GM12878 (cell line): Measurements from ENCODE around the gene ARID3A. TPM values are rescaled to one million over a fixed set of nuclear protein-coding genes. Genes with fewer than 3 reads are reported as not detected.

Experiments
- ATAC-seq: fragments of 200-7000 bp; cut with Tn5 transposase; 3 replicates; pipeline ENCODE4 v1.9.1; 2020; ENCODE audit warnings: mild to moderate bottlenecking, moderate library complexity
- BruUV-seq: library from RNA; stranded (reverse); fragments of 400-500 nt; replicated peaks from 2 replicates; lab custom pipeline; 2021; lab: Mats Ljungman, UMichigan
- CTCF ChIA-PET: fragments of 300-600 bp; sonication (Branson Sonifier 250); formaldehyde crosslinking; extraction: SDS; loops from one replicate; lab custom pipeline; 2021; ENCODE audit warnings: inconsistent platforms; lab: Yijun Ruan, JAX
- POLR2A ChIA-PET: fragments of 350-600 bp; formaldehyde crosslinking; extraction: SDS; loops from one replicate; lab custom pipeline; 2021; ENCODE audit warnings: inconsistent platforms; lab: Charles Lee
- RAD21 ChIA-PET: fragments of 300-600 bp; sonication (Branson Sonifier 250); formaldehyde crosslinking; loops from one replicate; lab custom pipeline; 2023; ENCODE audit warnings: antibody characterized with exemption; ENCODE audit not compliant: unreplicated experiment; lab: Charles Lee
- SMC1A ChIA-PET: fragments of 300-600 bp; sonication (Branson Sonifier 250); formaldehyde crosslinking; loops from one replicate; lab custom pipeline; 2023; ENCODE audit not compliant: unreplicated experiment, uncharacterized antibody; lab: Charles Lee
- DNase-seq: peaks from one replicate; pipeline ENCODE4 v3.0.0-alpha.2; 2011; ENCODE audit warnings: low read depth, low spot score
- FAIRE-seq: peaks from 3 replicates; lab custom pipeline; 2011; peaks lifted over from hg19 to GRCh38; lab: Jason Lieb, UNC
- H2AFZ ChIP-seq: 2 replicates; pipeline ENCODE4 v1.6.0; 2011; ENCODE audit warnings: low read depth, low read length, control low read depth; ENCODE audit not compliant: control insufficient read depth
- H3K27ac ChIP-seq: 2 replicates; pipeline ENCODE4 v1.5.1; 2011; ENCODE audit warnings: control low read depth; ENCODE audit not compliant: control insufficient read depth, insufficient read depth
- H3K27me3 ChIP-seq, 2 experiments: replicated peaks in 1 of 2; 2 replicates each; pipeline versions ENCODE4 v1.6.0 to v1.6.1; 2011; ENCODE audit warnings: low read length in 1 of 2; ENCODE audit not compliant: control insufficient read depth in 2 of 2, insufficient read depth in 2 of 2
- H3K36me3 ChIP-seq, 2 experiments: 2 replicates each; pipeline ENCODE4 v1.5.1; 2011; ENCODE audit warnings: low read length in 1 of 2; ENCODE audit not compliant: control insufficient read depth in 2 of 2, insufficient read depth in 2 of 2
- H3K4me1 ChIP-seq: 2 replicates; pipeline ENCODE4 v1.6.1; 2011; ENCODE audit warnings: mild to moderate bottlenecking, low read length, moderate library complexity, mixed read lengths; ENCODE audit not compliant: control insufficient read depth, insufficient read depth
- H3K4me2 ChIP-seq: 2 replicates; pipeline ENCODE4 v1.6.0; 2011; ENCODE audit warnings: control low read depth; ENCODE audit not compliant: control insufficient read depth, insufficient read depth
- H3K4me3 ChIP-seq: fragments of 200-600 bp; sonication (generic); 2 replicates; pipeline ENCODE4 v1.5.1; 2016
- H3K79me2 ChIP-seq: 2 replicates; pipeline ENCODE4 v1.6.0; 2011; ENCODE audit warnings: low read length; ENCODE audit not compliant: control insufficient read depth, insufficient read depth
- H3K9ac ChIP-seq: 2 replicates; pipeline ENCODE4 v1.8.0; 2011; ENCODE audit warnings: low read length, control low read depth, mixed read lengths; ENCODE audit not compliant: control insufficient read depth, insufficient read depth
- H3K9me3 ChIP-seq: replicated peaks from 3 replicates; pipeline ENCODE4 v1.5.1; 2011; ENCODE audit warnings: mild to moderate bottlenecking, low read length; ENCODE audit not compliant: control insufficient read depth, insufficient read depth
- H4K20me1 ChIP-seq: 2 replicates; pipeline ENCODE4 v1.6.0; 2011; ENCODE audit not compliant: control insufficient read depth, insufficient read depth
- BCL11A ChIP-seq: IDR thresholded peaks from 2 replicates; pipeline ENCODE4 v1.6.1; 2011; ENCODE audit warnings: low read depth, low read length
- CHD2 ChIP-seq: IDR thresholded peaks from 2 replicates; pipeline ENCODE4 v1.6.1; 2011; ENCODE audit warnings: low read depth, low read length, improper control_type of control experiment, borderline replicate concordance
- GATAD2B ChIP-seq: fragments of 450-650 bp; conservative IDR thresholded peaks from 2 replicates; pipeline ENCODE4 v1.6.1; 2017; ENCODE audit warnings: low read depth, mild to moderate bottlenecking, moderate library complexity
- KAT2A ChIP-seq: conservative IDR thresholded peaks from 2 replicates; pipeline ENCODE4 v1.6.1; 2011; ENCODE audit warnings: low read depth, low read length; ENCODE audit not compliant: control insufficient read depth
- MYB ChIP-seq: fragments of 150-350 bp; IDR thresholded peaks from 2 replicates; pipeline ENCODE4 v1.6.1; 2014; ENCODE audit warnings: mild to moderate bottlenecking, low read depth, low read length, borderline replicate concordance
- NBN ChIP-seq: fragments of 450-650 bp; IDR thresholded peaks from 2 replicates; pipeline ENCODE4 v1.6.1; 2016
- NFYB ChIP-seq: IDR thresholded peaks from 2 replicates; pipeline ENCODE4 v1.6.1; 2011; ENCODE audit warnings: low read depth, mild to moderate bottlenecking, low read length, improper control_type of control experiment, moderate library complexity; ENCODE audit not compliant: insufficient read depth
- PML ChIP-seq: IDR thresholded peaks from 2 replicates; pipeline ENCODE4 v1.6.1; 2012; ENCODE audit warnings: low read length, inconsistent platforms
- POU2F2 ChIP-seq: IDR thresholded peaks from 3 replicates; pipeline ENCODE4 v1.6.1; 2011; ENCODE audit warnings: low read depth, mild to moderate bottlenecking, low read length, borderline replicate concordance
- RAD21 ChIP-seq: IDR thresholded peaks from 2 replicates; pipeline ENCODE4 v1.6.1; 2011; ENCODE audit warnings: mild to moderate bottlenecking, low read depth, low read length, moderate library complexity; ENCODE audit not compliant: insufficient read depth
- RBBP5 ChIP-seq: fragments of 200-600 bp; sonication (generic); conservative IDR thresholded peaks from 2 replicates; pipeline ENCODE4 v1.6.1; 2016
- RELA ChIP-seq: fragments of 450-650 bp; IDR thresholded peaks from 2 replicates; pipeline ENCODE4 v1.8.0; 2014; ENCODE audit warnings: borderline replicate concordance; ENCODE audit not compliant: partially characterized antibody
- REST ChIP-seq: IDR thresholded peaks from 2 replicates; pipeline ENCODE4 v1.6.1; 2012; ENCODE audit warnings: mild to moderate bottlenecking, low read depth, low read length
- SMC3 ChIP-seq: IDR thresholded peaks from 2 replicates; pipeline ENCODE4 v1.6.1; 2011; ENCODE audit warnings: low read length, improper control_type of control experiment, borderline replicate concordance
- STAT1 ChIP-seq: fragments of 450-650 bp; conservative IDR thresholded peaks from 2 replicates; pipeline ENCODE4 v1.6.1; 2014; ENCODE audit warnings: antibody characterized with exemption, mild to moderate bottlenecking
- TBL1XR1 ChIP-seq: IDR thresholded peaks from 2 replicates; pipeline ENCODE4 v1.6.1; 2012; ENCODE audit warnings: low read depth, low read length, improper control_type of control experiment
- WRNIP1 ChIP-seq: IDR thresholded peaks from 2 replicates; pipeline ENCODE4 v1.6.1; 2011; ENCODE audit warnings: low read depth, low read length, improper control_type of control experiment, borderline replicate concordance
- WGBS: methylation state at CpG from one replicate; pipeline ENCODE4 v1.1.6; 2016; ENCODE audit warnings: low lambda C conversion rate; ENCODE audit not compliant: insufficient replicate concordance, insufficient coverage; ENCODE audit errors: missing lambda C conversion rate; 5-methylcytosine and 5-hydroxymethylcytosine counted together
- in situ Hi-C: fragments of 300-500 bp; cut with MboI; formaldehyde crosslinking; loops from 9 replicates; pipeline ENCODE4 v1.14.3; 2018; ENCODE audit warnings: mixed read lengths
- intact Hi-C: fragments of 100-400 bp; cut with micrococcal nuclease; formaldehyde crosslinking; loops from one replicate; pipeline ENCODE4 v1.14.2; 2022; ENCODE audit not compliant: unreplicated experiment
- polyA plus RNA-seq, 11 experiments: library from polyadenylated mRNA; depleted of rRNA in 4 of 11; unstranded in 6 of 11; stranded (reverse) in 5 of 11; fragments of >200 nt; fragmentation: Nextera tagmentation in 4 of 11; fragmentation: Illumina TruSeq in 1 of 11; extraction: Ambion mirVana in 4 of 11; extraction: Trizol in 1 of 11; gene quantifications; 1 replicate in 1 of 11; 2 replicates in 10 of 11; pipeline versions ENCODE4 v1.2.1 to v1.2.3, GENCODE V29; 2011 to 2016; ENCODE audit warnings: inconsistent platforms in 2 of 11, missing spikeins in 2 of 11, low read depth in 1 of 11
- total RNA-seq, 4 experiments: library from RNA; depleted of rRNA in 3 of 4; stranded (reverse); fragments of >200 nt in 3 of 4; fragmentation: Illumina TruSeq in 1 of 4; extraction: Trizol in 1 of 4; gene quantifications; 2 replicates each; pipeline versions ENCODE4 v1.2.1 to v1.2.3, GENCODE V29; 2013 to 2021

Gene ARID3A
- total and polyA plus RNA-seq, 10 of the 15 experiments (the other 5 are each of a cell fraction or from before 2014, with no cell fraction given): 0.76 to 70.0 (median 16.7) TPM

- TF ChIP-seq WRNIP1 (no peak), GATAD2B (peak; percentile 44; the same call in 1 of the 2 replicates), NBN (peak; percentile 77; the same call in 1 of the 2 replicates), RELA (peak; percentile 48)
- TF ChIP-seq, all 136 proteins: peak for 44
These were observed 32.7 kb upstream of the ARID3A start, which contains the start of the genes MED16 and RNU6-9 (continued) for GRCh38 chr19:892894-893689.

- in situ Hi-C loops (no loop called here), intact Hi-C loops (no loop called here)
- WGBS: 97% methylated on average over 10 of the region's 10 CpGs
- no peaks in the 10 kb centered on the region for H3K27me3 ChIP-seq
- CTCF ChIA-PET: interaction anchor here (0.6 to 1.3 kb wide), 2 partner anchors 10 to 29 kb away, joined by 3 to 4 read pairs; no protein-coding TSS in a partner anchor
- H3K27ac ChIP-seq: no peak overlapping the region
- H3K4me1 ChIP-seq: no peaks in the 10 kb centered on the region
- no peak for DNase-seq
- BruUV-seq: no TSS peak
- peaks cover 7% of the 10 kb centered on the region for H3K79me2 ChIP-seq
- no peak overlapping the region for H3K9ac ChIP-seq
- RAD21 ChIA-PET: no interaction called here
- no peak for TF ChIP-seq POU2F2
- no peak for TF ChIP-seq SMC3
- TF ChIP-seq BCL11A: no peak
- TF ChIP-seq REST: no peak
- TF ChIP-seq PML: no peak
- no peak for TF ChIP-seq CHD2
- TF ChIP-seq MYB: no peak
- TF ChIP-seq STAT1: no peak
- no peak for TF ChIP-seq RBBP5
- no peak for TF ChIP-seq TBL1XR1
- no peak for TF ChIP-seq RAD21
- no peak for TF ChIP-seq NFYB
- no peak for TF ChIP-seq KAT2A
- SMC1A ChIA-PET: interaction anchor here (0.5 to 3.0 kb wide), 2 partner anchors 9 to 11 kb away, joined by 4 to 9 read pairs; no protein-coding TSS in a partner anchor
- no peak overlapping the region for H3K4me3 ChIP-seq
- H3K4me2 ChIP-seq: no peak overlapping the region
- H2AFZ ChIP-seq: no peak overlapping the region
- POLR2A ChIA-PET: interaction anchor here (0.5 kb wide), 1 partner anchor 92 kb away, joined by 3 read pairs; no protein-coding TSS in a partner anchor
- H3K36me3 ChIP-seq: peaks cover 0 to 6% of the 10 kb centered on the region in 2 experiments; a peak in 2 of 4 replicates
- no peak for ATAC-seq
- no peaks in the 10 kb centered on the region for H4K20me1 ChIP-seq
- no peaks in the 10 kb centered on the region for H3K9me3 ChIP-seq
- no peak for FAIRE-seq
These were observed 29.4 kb upstream of the ARID3A start for GRCh38 chr19:896434-896833.
